SK-N-MC (cell line): ENCODE data around the gene ADGRG7.

Experiments
- EZH2 ChIP-seq: fragments of 200-600 bp; sonication (generic); IDR thresholded peaks from one replicate; pipeline ENCODE4 v1.6.1; 2017; ENCODE audit warnings: antibody characterized with exemption
- FOXP2 ChIP-seq: optimal IDR thresholded peaks from 2 replicates; pipeline ENCODE3; 2011; ENCODE audit warnings: mild to moderate bottlenecking, moderate library complexity; ENCODE audit not compliant: insufficient read depth; ENCODE audit errors: extremely low read length, control extremely low read depth
- POLR2AphosphoS5 ChIP-seq: IDR thresholded peaks from 2 replicates; pipeline ENCODE4 v1.6.1; 2012; ENCODE audit warnings: mild to moderate bottlenecking, low read depth, low read length, borderline replicate concordance

- no peak for TF ChIP-seq EZH2
- TF ChIP-seq POLR2AphosphoS5: no peak
- TF ChIP-seq FOXP2: no peak
Observed at GRCh38 chr3:100703865-100704264, 94.5 kb downstream of the ADGRG7 start.
